Measurements from ENCODE around the gene TNK1.

Gene TNK1

GRCh38 chr17:7417056-7417655, 36.3 kb downstream of the TNK1 start:
- POLR2A ChIA-PET: interaction anchor here (0.7 kb wide), 1 partner anchor 13 kb away, joined by 4 read pairs; the partner anchor contains the start of gene TMEM256

DNA sequence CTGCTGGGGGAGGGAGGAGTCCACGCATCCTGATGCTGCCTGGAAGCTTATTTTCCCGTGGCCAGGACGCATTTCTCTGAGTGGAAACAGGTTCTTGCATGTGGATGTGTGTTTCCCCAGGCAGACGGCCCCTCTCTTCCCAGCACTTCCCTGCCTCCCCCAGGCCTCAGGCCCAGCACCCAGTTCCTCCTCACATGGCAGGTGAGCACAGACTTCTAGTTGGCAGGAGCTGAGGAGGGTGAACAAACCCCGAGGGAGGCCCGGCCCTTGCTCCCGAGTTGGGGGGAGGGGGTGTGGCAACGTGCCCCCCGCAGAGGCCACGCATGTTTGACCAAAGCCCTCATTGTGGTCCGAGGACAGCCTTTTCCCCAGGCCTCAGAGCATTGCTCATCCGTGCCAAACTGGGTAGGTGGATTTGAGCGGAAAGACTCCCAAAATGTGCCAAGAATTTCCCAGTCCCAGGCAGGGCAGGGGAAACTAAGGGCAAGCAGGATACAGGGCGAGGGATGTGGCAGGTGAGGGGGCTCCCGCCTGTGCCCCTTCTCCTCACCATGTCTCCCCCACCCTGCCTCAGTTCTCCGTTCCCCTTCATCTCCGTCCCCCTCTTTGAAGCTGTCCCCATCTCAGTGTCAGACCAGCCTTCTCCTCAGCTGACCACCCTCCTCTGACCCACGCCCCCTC, 37.7 kb downstream of the TNK1 start:
- POLR2A ChIA-PET: no interaction called here
- TF ChIP-seq CTCF (IDR thresholded peaks at IDR 0.05; ENCODE audit: insufficient read depth, low read length, missing control alignments): no peak
- no peak for DNase-seq (ENCODE audit: low read depth, low spot score)
- CTCF ChIA-PET: interaction anchor here (0.8 to 1.0 kb wide), 2 partner anchors 97 to 142 kb away, joined by 3 read pairs; no protein-coding TSS in a partner anchor
- H3K4me3 ChIP-seq (ENCODE audit: low read depth, low read length): no peak overlapping the region

More at GRCh38 chr17:7417056-7417655, 36.3 kb downstream of the TNK1 start:
- CTCF ChIA-PET: no interaction called here
- DNase-seq (ENCODE audit: low read depth, low spot score): no peak
- H3K4me3 ChIP-seq (ENCODE audit: low read depth, low read length): no peak overlapping the region
- TF ChIP-seq CTCF (IDR thresholded peaks at IDR 0.05; ENCODE audit: insufficient read depth, low read length, missing control alignments): no peak

DNA sequence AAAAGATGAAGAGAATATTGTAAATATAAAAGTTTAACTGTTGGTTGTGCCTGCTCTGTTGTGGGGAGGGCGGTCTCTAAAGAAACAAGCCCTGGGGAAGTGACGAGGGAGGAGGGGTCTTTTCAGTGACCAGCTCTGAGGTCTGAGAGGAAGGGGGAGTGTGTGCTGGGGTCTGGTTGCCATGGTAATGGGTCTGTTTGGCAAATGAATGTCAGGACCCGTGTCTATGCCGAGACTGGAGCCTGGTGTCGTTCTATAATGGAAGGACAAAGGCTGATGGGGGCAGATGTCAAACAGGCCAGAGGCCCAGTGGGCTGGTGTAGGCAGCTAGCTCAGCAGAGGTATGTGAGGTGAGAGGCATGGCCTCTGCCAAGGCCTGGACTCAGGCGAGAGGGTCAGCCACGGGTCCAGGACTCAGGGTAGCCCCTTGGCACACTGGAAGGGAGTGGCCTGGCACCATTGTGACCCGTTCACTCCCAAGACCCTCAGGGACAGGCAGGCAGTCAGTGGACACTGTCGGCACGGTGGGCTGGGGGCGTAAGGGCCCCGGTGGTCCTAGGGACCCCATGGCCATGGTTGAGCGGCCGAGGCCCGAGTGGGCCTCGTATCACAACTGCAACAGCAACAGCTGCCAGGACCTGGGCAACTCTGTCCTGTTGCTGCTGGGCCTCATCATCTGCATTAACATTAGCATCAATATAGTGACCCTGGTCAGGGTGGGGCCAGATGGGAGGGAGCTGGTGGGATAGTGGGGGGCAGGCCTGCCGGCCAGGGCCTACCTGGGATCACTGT, 39.1 kb downstream of the TNK1 start, which contains the start of gene SPEM1:
TSS of gene SPEM1 (plus strand) at position 506 of the 792 bp plus-strand sequence. CDS start at position 567, 61 bp downstream.
- CTCF ChIA-PET: interaction anchor here (0.8 to 2.5 kb wide), 3 partner anchors 17 to 141 kb away, joined by 3 to 10 read pairs (median 3); no protein-coding TSS in a partner anchor
- POLR2A ChIA-PET: interaction anchor here (1.0 to 1.6 kb wide), 2 partner anchors 16 to 64 kb away, joined by 4 to 6 read pairs; partner anchors contain the start of genes POLR2A and TMEM256
- no peak within 1 kb of the TSS for H3K4me3 ChIP-seq (ENCODE audit: low read depth, low read length)
- no peak for DNase-seq (ENCODE audit: low read depth, low spot score)
- no peak for TF ChIP-seq CTCF (IDR thresholded peaks at IDR 0.05; ENCODE audit: insufficient read depth, low read length, missing control alignments)

DNA sequence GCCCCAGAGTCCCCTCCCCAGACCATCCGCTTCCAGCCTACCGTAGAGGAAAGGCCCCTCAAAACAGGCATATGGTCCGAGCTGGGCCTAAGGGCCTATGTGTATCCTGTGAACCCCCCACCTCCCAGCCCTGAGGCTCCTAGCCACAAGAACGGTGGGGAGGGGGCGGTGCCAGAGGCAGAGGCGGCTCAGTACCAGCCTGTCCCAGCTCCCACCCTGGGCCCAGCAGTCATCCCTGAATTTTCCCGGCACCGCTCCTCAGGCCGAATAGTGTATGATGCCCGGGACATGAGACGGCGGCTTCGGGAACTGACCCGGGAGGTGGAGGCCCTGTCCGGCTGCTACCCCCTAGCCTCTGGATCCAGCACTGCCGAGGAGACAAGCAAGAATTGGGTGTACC, 40.3 kb downstream of the TNK1 start:
- POLR2A ChIA-PET: interaction anchor here (1.0 to 1.6 kb wide), 2 partner anchors 17 to 63 kb away, joined by 4 to 6 read pairs; partner anchors contain the start of genes POLR2A and TMEM256
- TF ChIP-seq CTCF (IDR thresholded peaks at IDR 0.05; ENCODE audit: insufficient read depth, low read length, missing control alignments): no peak
- H3K4me3 ChIP-seq (ENCODE audit: low read depth, low read length): no peak overlapping the region
- CTCF ChIA-PET: interaction anchor here (2.5 kb wide), 1 partner anchor 16 kb away, joined by 10 read pairs; no protein-coding TSS in a partner anchor
- DNase-seq (ENCODE audit: low read depth, low spot score): no peak

- no peak for DNase-seq (ENCODE audit: low read depth, low spot score)
- no peak overlapping the region for H3K4me3 ChIP-seq (ENCODE audit: low read depth, low read length)
- ChIA-PET POLR2A (interaction anchor here (1.2 to 1.5 kb wide), 2 partner anchors 17 to 19 kb away, joined by 3 to 5 read pairs; partner anchors contain the start of gene TMEM256), CTCF (interaction anchor here (1.1 to 3.4 kb wide), 2 partner anchors 13 to 17 kb away, joined by 3 to 10 read pairs; no protein-coding TSS in a partner anchor)
- no peak for TF ChIP-seq CTCF (IDR thresholded peaks at IDR 0.05; ENCODE audit: insufficient read depth, low read length, missing control alignments)
Measured at GRCh38 chr17:7423679-7424078, 42.8 kb downstream of the TNK1 start.
